Adrenal gland (tissue), 5 donors: ENCODE results near the gene KDM4C.

Source experiments
- POLR2A ChIP-seq, 2 donors: fragments of 450-650 bp; IDR thresholded peaks; one replicate each; pipeline ENCODE4 v1.6.1; 2017; ENCODE audit warnings: antibody characterized with exemption in 2 of 2, mild to moderate bottlenecking in 2 of 2, moderate library complexity in 1 of 2
- TF ChIP-seq, protein P1 (sequence below), 6 experiments: fragments of 450-650 bp in 4 of 6; fragments of 200-600 bp in 2 of 6; sonication (generic) in 1 of 6; IDR thresholded peaks; 1 replicate in 5 of 6; 2 replicates in 1 of 6; pipeline versions ENCODE4 v1.5.1 to v1.8.0; 2016 to 2021; ENCODE audit warnings: antibody characterized with exemption in 6 of 6, mild to moderate bottlenecking in 2 of 6, moderate library complexity in 1 of 6
- donor health status: DM: no; HTN: no; CAD: no.

GRCh38 chr9:7008411-7008810, 250.6 kb downstream of the KDM4C start:
- no peak for TF ChIP-seq POLR2A (IDR thresholded peaks at IDR 0.05)
- TF ChIP-seq, protein P1, sequence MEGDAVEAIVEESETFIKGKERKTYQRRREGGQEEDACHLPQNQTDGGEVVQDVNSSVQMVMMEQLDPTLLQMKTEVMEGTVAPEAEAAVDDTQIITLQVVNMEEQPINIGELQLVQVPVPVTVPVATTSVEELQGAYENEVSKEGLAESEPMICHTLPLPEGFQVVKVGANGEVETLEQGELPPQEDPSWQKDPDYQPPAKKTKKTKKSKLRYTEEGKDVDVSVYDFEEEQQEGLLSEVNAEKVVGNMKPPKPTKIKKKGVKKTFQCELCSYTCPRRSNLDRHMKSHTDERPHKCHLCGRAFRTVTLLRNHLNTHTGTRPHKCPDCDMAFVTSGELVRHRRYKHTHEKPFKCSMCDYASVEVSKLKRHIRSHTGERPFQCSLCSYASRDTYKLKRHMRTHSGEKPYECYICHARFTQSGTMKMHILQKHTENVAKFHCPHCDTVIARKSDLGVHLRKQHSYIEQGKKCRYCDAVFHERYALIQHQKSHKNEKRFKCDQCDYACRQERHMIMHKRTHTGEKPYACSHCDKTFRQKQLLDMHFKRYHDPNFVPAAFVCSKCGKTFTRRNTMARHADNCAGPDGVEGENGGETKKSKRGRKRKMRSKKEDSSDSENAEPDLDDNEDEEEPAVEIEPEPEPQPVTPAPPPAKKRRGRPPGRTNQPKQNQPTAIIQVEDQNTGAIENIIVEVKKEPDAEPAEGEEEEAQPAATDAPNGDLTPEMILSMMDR (IDR thresholded peaks at IDR 0.05) = no peak
